Activated CD8-positive, alpha-beta memory T cell treated with anti-CD3 and anti-CD28 coated beads, Interleukin-2, amount 10 ng/mL, durations not matched to agents 7 days and 5 days (primary cell): Measurements from ENCODE around the gene TMEM270. TPM values are rescaled to one million over a fixed set of nuclear protein-coding genes. Genes with fewer than 3 reads are reported as not detected.
"Not testable (repeated sequence)": the region's sequence is repeated elsewhere in the genome, so short reads cannot be mapped to it uniquely, and the experiment has no call there.

ENCODE experiments used
- ATAC-seq: fragments of 150-1000 bp; cut with Tn5 transposase; one replicate; pipeline ENCODE4 v1.10.0; 2021; ENCODE audit warnings: moderate library complexity
- CTCF ChIA-PET: fragments of 350-600 bp; sonication (Branson Sonifier 250); formaldehyde crosslinking; loops from one replicate; lab custom pipeline; 2021; ENCODE audit warnings: antibody characterized with exemption; lab: Charles Lee
- DNase-seq: peaks from one replicate; pipeline ENCODE4 v3.0.0-alpha.2; 2020
- H3K27ac Mint-ChIP-seq: one replicate; pipeline ENCODE4 v1.8.0; 2021; ENCODE audit warnings: mild to moderate bottlenecking, mixed read lengths
- H3K27me3 Mint-ChIP-seq: one replicate; pipeline ENCODE4 v1.8.0; 2021; ENCODE audit warnings: mixed read lengths
- H3K36me3 Mint-ChIP-seq: one replicate; pipeline ENCODE4 v1.8.0; 2021; ENCODE audit warnings: mild to moderate bottlenecking, mixed read lengths
- H3K4me1 Mint-ChIP-seq: one replicate; pipeline ENCODE4 v1.8.0; 2021; ENCODE audit warnings: mixed read lengths
- H3K4me3 Mint-ChIP-seq: one replicate; pipeline ENCODE4 v1.8.0; 2021; ENCODE audit warnings: mild to moderate bottlenecking, moderate library complexity, mixed read lengths
- H3K9me3 Mint-ChIP-seq: one replicate; pipeline ENCODE4 v1.8.0; 2022; ENCODE audit warnings: low read depth, mixed read lengths
- total RNA-seq, 2 experiments: library from RNA; stranded (reverse); gene quantifications; one replicate each; pipeline ENCODE4 v1.2.3, GENCODE V29; 2021

Gene TMEM270
- total RNA-seq, 2 experiments from 2014 or later, result not detected

DNA sequence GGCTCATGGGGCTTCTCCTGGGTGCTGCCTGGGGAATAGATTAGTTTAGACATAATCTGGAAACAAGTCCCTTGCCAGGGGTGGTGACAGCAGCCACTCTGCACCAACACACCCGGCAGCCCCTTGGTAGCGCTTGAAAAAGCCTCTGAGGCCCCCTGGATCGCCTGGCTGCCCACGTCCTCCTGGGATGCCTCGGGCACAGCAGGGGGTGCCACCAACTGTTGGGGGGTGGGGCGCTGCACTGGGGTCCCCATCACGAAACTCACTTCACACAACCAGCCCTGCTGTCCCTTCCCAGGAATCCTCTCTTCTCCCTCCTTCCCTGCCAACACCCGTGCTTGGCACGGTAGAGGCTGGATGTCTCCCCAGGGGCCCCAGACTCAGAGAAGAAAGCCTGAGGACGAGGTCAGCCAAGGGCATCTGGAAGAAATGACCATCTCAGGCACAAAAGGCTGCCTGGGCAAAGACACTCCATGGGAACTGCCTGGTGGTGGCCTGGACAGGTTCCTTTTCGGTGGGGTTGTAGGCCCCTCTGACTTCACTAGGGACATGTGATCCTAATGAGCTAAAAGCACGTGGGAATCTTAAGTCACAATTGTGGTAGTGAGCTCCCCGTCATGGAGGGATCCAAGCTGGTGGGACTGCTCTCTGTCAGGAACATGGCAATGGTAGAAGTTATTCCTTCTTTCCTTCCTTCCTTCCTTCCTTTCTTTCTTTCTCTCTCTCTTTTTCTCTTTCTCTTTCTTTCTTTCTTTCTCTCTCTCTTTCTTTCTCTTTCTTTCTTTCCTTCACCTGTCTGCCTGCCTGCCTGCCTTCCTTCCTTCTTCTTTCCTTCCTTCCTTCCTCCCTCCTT, 11.3 kb downstream of the TMEM270 start:
- ATAC-seq (no peak), DNase-seq (no peak)
- H3K27me3 Mint-ChIP-seq, result no peaks in the 10 kb centered on the region
- no peaks in the 10 kb centered on the region for H3K4me1 Mint-ChIP-seq
- CTCF ChIA-PET, result interaction anchor here (1.1 kb wide), 1 partner anchor 16 kb away, joined by 3 read pairs; no protein-coding TSS in a partner anchor
- H3K36me3 Mint-ChIP-seq, result no peaks in the 10 kb centered on the region
- no peak overlapping the region for H3K27ac Mint-ChIP-seq
- H3K9me3 Mint-ChIP-seq, result no peaks in the 10 kb centered on the region
- no peak overlapping the region for H3K4me3 Mint-ChIP-seq

DNA sequence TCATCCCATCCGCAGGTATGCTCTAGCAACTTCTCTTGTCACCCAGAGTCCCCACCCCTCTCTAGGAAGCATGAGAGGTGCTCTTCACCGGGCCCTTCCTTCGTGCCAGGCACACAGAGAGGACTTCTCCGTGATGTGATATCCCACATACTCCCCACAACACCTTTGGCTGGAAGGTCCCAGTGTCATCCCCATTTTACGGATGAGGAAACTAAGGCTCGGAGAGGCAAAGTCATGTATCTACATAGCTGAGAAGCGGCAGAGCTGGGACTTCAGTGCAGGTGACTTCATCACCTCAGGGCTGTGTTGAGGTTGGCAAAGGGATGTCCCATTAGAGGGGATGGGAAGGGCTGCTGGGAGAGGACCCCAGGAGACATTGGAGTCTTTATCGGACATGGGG, 15.4 kb downstream of the TMEM270 start:
- no peaks in the 10 kb centered on the region for H3K27me3 Mint-ChIP-seq
- no peak overlapping the region for H3K27ac Mint-ChIP-seq
- no peak for DNase-seq
- ATAC-seq, result no peak
- no peaks in the 10 kb centered on the region for H3K9me3 Mint-ChIP-seq
- no peaks in the 10 kb centered on the region for H3K36me3 Mint-ChIP-seq
- H3K4me1 Mint-ChIP-seq, result no peaks in the 10 kb centered on the region
- CTCF ChIA-PET, result interaction anchor here (1.4 kb wide), 1 partner anchor 20 kb away, joined by 4 read pairs; no protein-coding TSS in a partner anchor
- no peak overlapping the region for H3K4me3 Mint-ChIP-seq

DNA sequence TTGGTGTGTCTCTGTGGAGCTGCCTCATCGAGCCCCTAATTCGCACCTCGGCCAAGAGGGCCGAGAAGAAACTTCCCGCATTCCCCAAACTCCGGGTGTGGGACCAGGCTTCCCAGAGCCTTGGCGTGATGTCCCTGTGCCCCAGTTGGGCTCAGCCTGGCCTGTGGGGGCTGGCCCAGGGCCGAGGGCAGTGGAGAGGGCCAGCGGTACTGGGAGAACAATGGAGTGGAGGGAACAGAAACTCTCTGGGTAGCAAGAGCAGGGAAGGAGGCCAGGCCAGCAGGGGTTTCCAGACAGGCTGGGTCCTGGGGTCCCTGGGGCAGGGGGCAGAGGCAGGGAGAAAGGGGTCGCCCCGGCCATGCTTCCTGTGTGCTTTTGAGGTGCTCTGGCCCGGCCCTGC, 16.0 kb downstream of the TMEM270 start:
- no peaks in the 10 kb centered on the region for H3K27me3 Mint-ChIP-seq
- no peaks in the 10 kb centered on the region for H3K4me1 Mint-ChIP-seq
- no peak overlapping the region for H3K27ac Mint-ChIP-seq
- H3K36me3 Mint-ChIP-seq, result no peaks in the 10 kb centered on the region
- DNase-seq (no peak), ATAC-seq (no peak)
- no peaks in the 10 kb centered on the region for H3K9me3 Mint-ChIP-seq
- CTCF ChIA-PET, result no interaction called here
- no peak overlapping the region for H3K4me3 Mint-ChIP-seq

DNA sequence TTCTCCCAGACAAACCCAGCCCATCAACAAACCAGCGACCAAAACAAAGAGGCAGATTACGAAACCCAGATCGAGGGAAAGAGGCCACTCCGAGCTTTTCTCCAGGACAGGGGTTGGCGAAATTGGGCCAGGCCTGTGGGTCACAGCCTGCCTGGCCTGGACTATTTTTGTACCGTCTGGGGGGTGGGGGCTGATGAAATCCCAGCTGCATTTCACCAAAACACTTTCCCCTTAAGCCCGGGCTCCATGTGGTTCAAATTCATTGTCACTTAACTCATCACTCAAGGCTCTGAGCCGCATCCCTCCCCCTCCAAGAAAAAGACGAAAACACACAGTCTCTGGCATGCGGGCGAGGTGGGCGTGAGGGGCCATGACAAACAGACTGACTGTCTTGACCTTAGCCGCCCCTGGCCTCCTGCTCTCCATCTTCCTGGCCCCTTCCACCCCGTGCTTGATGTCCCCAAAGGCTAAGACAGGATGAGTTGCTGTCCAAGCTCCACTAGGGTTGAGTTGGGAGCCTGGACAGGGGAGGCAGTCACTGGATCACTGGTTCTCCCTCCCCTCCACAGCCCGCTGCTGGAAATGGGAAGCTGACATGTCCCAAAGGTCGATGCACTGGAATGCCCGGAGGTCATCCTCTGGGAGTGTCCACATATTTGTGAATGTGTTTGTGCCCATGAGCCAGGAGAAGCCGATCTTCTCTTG, 19.2 kb downstream of the TMEM270 start:
- Mint-ChIP-seq H3K36me3 (no peaks in the 10 kb centered on the region), H3K27me3 (no peaks in the 10 kb centered on the region), H3K9me3 (no peaks in the 10 kb centered on the region), H3K4me1 (no peaks in the 10 kb centered on the region), H3K4me3 (no peak overlapping the region), H3K27ac (no peak overlapping the region)
- DNase-seq (no peak), ATAC-seq (no peak)
- CTCF ChIA-PET, result interaction anchor here (1.0 kb wide), 1 partner anchor 10 kb away, joined by 3 read pairs; no protein-coding TSS in a partner anchor

DNA sequence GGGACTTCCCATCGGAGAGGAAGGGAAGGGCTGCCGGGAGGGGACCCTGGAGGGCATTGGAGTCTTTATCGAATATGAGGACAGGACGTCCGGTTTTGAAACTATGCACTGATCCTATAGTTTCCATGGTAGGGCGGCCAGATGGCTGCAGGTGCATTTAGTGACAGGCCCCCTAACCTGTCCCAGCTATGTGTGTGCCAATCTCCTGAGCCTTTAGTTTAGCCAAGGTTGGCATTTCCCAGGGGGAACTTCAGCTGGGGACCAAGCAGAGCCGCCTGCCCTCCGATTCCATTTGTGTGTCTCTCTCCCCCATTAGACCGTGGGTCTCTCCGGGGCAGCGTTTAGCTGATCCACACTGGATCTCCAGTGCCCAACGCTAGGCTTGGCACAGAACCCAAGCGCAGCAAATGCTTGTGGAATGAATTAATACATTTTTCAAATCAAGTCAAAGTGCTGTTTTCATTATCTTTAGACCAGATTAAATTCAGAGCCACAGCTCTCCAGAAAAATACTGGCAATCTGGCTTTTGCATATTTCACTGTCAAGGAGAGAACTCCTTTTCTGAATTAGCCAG, 19.9 kb downstream of the TMEM270 start:
- Mint-ChIP-seq H3K4me1 (no peaks in the 10 kb centered on the region), H3K27me3 (peaks cover under 1% of the 10 kb centered on the region), H3K27ac (no peak overlapping the region), H3K9me3 (no peaks in the 10 kb centered on the region), H3K36me3 (no peaks in the 10 kb centered on the region), H3K4me3 (no peak overlapping the region)
- no peak for ATAC-seq
- CTCF ChIA-PET, result interaction anchor here (1.0 kb wide), 1 partner anchor 9 kb away, joined by 3 read pairs; no protein-coding TSS in a partner anchor
- no peak for DNase-seq

DNA sequence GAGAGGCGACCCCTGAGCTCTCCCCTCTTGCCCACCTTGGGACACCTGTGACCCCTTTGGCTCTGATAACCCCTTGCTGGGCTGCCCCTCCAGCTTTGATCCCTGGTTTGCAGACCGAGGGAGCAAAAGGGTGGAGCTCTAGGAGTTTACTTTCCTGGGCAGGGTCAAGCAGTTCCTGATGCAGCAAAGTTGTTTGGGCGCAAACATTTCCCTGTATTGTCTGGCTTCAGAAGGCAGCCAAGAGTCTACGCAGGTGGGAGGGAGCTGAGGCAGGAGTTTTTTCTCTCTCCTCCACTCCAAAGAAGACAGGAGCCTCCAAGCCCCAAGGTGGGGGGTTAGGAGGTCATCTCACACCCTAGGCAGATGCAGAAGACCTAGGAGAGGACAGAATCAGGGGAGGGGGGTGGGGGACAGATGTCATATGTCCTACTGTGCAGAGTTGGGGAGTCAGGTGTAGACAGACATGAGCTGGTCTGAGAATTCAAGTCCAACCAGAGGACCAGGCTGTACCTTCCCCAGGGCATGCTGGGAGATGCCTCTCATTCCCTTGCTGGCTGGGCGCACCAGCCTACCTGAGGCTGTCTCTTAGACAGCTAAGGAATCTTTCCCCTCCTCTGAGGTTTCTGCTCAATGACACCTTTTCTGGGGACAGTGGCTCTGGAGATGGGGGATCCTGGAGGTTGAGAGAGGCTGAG, 20.5 kb downstream of the TMEM270 start:
- H3K27me3 Mint-ChIP-seq, result peaks cover 6% of the 10 kb centered on the region
- ATAC-seq, result no peak
- no peak for DNase-seq
- H3K4me3 Mint-ChIP-seq, result no peak overlapping the region
- CTCF ChIA-PET, result no interaction called here
- no peak overlapping the region for H3K27ac Mint-ChIP-seq
- no peaks in the 10 kb centered on the region for H3K4me1 Mint-ChIP-seq
- no peaks in the 10 kb centered on the region for H3K36me3 Mint-ChIP-seq
- H3K9me3 Mint-ChIP-seq, result no peaks in the 10 kb centered on the region

DNA sequence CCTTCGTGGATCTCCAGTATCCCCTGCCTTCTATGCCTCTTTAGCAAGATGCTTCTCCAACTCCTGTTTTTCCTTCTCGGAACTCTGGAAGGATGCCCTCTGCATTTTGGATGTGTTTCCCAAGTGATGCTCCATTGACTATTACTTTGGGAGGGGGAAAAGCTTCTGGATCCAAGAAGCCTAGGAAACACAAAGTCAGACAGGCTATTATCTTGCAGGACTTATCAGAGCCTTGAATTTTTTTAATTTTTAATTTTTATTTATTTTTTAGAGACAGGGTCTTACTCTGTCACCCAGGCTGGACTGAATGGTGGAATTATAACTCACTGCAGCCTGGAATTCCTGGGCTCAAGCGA, 21.1 kb downstream of the TMEM270 start:
- Mint-ChIP-seq H3K36me3 (no peaks in the 10 kb centered on the region), H3K4me3 (no peak overlapping the region), H3K27me3 (peaks cover 10% of the 10 kb centered on the region), H3K9me3 (no peaks in the 10 kb centered on the region), H3K4me1 (no peaks in the 10 kb centered on the region), H3K27ac (no peak overlapping the region)
- CTCF ChIA-PET, result no interaction called here
- DNase-seq (no peak), ATAC-seq (no peak)

DNA sequence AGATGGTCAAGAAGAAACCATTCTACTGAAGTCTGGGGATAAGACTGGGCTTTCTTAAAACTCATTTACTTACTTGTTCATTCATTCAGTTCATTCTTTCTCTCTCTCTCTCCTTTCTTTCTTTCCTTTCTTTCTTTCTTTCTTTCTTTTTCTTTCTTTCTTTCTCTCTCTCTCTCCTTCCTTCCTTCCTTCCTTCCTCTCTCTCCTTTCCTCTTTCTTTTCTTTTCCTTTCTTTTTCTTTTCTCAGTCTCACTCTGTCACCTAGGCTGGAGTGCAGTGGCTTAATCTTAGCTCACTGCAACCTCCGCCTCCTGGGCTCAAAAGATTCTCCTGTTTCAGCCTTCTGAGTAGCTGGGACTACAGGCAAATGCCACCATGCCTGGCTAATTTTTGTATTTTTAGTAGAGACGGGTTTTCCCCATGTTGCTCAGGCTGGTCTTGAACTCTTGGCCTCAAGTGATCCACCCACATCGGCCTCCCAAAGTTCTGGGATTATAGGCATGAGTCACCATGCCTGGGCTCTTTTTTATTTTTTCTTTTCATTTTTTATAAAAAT, 24.0 kb downstream of the TMEM270 start:
- ATAC-seq, H3K27ac Mint-ChIP-seq, H3K9me3 Mint-ChIP-seq, H3K4me3 Mint-ChIP-seq, CTCF ChIA-PET, H3K36me3 Mint-ChIP-seq, H3K4me1 Mint-ChIP-seq, DNase-seq: not testable (repeated sequence)
- peaks cover 16% of the 10 kb centered on the region for H3K27me3 Mint-ChIP-seq

DNA sequence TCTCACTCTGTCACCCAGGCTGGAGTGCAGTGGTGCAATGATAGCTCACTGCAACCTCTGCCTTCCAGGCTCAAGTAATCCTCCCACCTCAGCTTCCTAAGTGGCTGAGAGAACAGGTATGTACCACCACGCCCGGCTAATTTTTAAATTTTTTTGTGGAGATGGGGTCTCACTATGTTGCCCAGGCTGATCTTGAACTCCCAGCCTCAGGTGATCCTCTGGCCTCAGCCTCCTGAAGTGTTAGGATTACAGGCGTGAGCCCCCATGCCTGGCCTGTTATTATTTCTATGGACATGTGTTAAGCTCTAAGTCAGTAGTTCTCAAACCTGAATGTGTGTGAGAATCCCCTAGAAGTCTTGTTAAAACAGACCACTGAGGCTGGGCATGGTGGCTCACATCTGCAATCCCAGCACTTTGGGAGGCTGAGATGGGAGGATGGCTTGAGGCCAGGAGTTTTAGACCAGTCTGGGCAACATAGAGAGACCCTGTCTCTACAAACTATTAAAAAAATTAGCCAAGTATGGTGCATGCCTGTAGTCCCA, 24.5 kb downstream of the TMEM270 start:
- H3K4me3 Mint-ChIP-seq, result no peak overlapping the region
- H3K36me3 Mint-ChIP-seq, result no peaks in the 10 kb centered on the region
- H3K9me3 Mint-ChIP-seq, result no peaks in the 10 kb centered on the region
- H3K27ac Mint-ChIP-seq, result no peak overlapping the region
- no peak for DNase-seq
- peaks cover 16% of the 10 kb centered on the region for H3K27me3 Mint-ChIP-seq
- CTCF ChIA-PET, result no interaction called here
- no peak for ATAC-seq
- peaks cover 8% of the 10 kb centered on the region for H3K4me1 Mint-ChIP-seq

DNA sequence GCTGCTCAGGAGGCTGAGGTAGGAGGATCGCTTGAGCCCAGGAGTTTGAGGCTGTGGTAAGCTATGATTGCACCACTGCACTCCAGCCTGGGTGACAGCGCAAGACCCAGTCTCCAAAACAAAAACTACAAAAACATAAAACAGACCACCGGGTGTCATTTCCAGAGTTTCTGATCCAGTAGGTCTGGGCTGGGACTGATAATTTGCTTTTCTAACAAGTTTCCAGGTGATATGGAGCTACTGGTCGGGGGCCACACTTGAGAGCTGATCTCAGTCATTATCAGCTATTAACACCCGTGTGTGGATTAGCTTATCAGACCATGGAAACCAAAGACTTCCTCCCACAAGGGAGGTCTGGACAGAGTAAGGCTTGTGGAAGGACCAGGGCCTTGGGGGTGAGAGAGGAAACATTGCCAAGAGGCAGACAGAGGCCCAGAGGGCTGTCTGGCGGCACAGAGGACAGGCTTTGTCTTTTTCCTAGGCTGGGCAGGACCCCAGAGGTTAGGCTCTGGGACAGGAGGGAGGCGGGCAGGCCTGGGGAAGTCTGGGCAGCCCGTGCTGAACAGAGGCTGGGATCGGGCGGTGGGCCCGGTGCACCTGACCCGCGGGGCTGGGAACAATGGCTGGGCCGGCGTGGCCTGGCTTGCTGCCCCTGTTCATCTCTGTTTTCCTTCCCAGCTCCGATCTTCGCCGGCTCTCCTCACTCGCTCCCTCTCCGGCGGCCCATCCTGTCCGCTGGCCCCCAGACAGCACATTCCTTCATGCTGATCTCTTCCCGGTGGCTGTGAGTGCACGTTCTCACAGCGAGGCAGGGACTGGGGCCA, 25.2 kb downstream of the TMEM270 start:
- Mint-ChIP-seq H3K4me3 (no peak overlapping the region), H3K27ac (no peak overlapping the region), H3K9me3 (no peaks in the 10 kb centered on the region), H3K36me3 (no peaks in the 10 kb centered on the region), H3K27me3 (peaks cover 16% of the 10 kb centered on the region), H3K4me1 (peaks cover 10% of the 10 kb centered on the region)
- CTCF ChIA-PET, result no interaction called here
- DNase-seq (no peak), ATAC-seq (no peak)

DNA sequence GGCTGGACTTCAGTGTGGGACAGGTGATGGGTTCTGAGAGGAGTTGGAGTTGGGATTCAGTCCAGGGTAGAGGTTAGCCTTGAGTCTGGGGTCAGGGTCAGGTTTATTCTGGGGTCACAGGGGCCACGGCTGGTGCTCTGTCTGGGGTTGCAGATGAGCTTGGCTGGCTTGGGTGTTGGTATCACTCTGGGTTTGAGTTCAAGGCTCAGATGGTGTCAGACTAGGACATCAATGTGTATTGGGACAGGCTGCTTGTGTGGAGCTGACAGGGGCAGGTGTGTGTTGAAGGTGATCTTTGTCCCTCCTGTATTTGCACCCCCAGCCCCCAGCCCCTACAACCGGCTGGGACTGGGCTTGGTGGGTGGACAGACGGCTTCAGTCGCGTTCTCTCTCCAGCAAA, 26.8 kb downstream of the TMEM270 start:
- Mint-ChIP-seq H3K27ac (no peak overlapping the region), H3K9me3 (no peaks in the 10 kb centered on the region), H3K36me3 (no peaks in the 10 kb centered on the region), H3K27me3 (peaks cover 16% of the 10 kb centered on the region), H3K4me1 (peaks cover 10% of the 10 kb centered on the region), H3K4me3 (no peak overlapping the region)
- CTCF ChIA-PET, result interaction anchor here (1.6 kb wide), 1 partner anchor 9 kb away, joined by 4 read pairs; no protein-coding TSS in a partner anchor
- DNase-seq, result no peak
- no peak for ATAC-seq

DNA sequence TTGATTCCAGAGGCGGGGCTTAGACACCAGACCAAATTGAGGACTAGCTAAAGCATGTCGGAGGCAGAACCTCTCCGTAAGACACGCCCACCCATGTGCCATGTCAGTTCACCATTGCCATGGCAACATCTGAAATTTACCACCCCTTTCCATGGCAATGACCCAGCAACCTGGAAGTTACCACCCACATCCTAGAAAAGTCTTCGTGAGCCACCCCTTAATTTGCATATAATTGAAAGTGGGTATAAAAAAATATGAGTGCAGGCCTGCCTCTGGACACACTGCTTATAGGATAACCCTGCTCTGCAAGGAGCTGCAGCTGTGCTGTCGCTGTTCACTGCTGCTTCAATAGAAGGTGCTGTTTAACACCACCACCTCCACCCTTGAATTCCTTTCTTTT, 28.0 kb downstream of the TMEM270 start:
- Mint-ChIP-seq H3K27me3 (peaks cover 16% of the 10 kb centered on the region), H3K9me3 (no peaks in the 10 kb centered on the region), H3K4me1 (peaks cover 10% of the 10 kb centered on the region), H3K36me3 (no peaks in the 10 kb centered on the region), H3K27ac (no peak overlapping the region), H3K4me3 (no peak overlapping the region)
- DNase-seq (no peak), ATAC-seq (no peak)
- CTCF ChIA-PET, result interaction anchor here (1.2 kb wide), 1 partner anchor 9 kb away, joined by 3 read pairs; no protein-coding TSS in a partner anchor
